Suprapubic skin (tissue), 4 donors: Measurements from ENCODE around the gene LCORL. TPM values are rescaled to one million over a fixed set of nuclear protein-coding genes. Genes with fewer than 3 reads are reported as not detected.

Experiments
- DNase-seq, 2 donors: peaks; one replicate each; pipeline ENCODE4 v3.0.0-alpha.2; 2019; ENCODE audit warnings: low spot score in 2 of 2
- H3K27ac ChIP-seq: fragments of 200-600 bp; sonication (generic); one replicate; pipeline ENCODE4 v1.5.1; 2019
- H3K27me3 ChIP-seq: fragments of 200-600 bp; sonication (generic); one replicate; pipeline ENCODE4 v1.5.1; 2019
- H3K36me3 ChIP-seq: fragments of 200-600 bp; sonication (generic); one replicate; pipeline ENCODE4 v1.5.1; 2019
- H3K4me1 ChIP-seq: fragments of 200-600 bp; sonication (generic); one replicate; pipeline ENCODE4 v1.5.1; 2019
- H3K4me3 ChIP-seq: fragments of 200-600 bp; sonication (generic); one replicate; pipeline ENCODE4 v1.5.1; 2019; ENCODE audit warnings: mild to moderate bottlenecking
- H3K9me3 ChIP-seq: fragments of 200-600 bp; sonication (generic); one replicate; pipeline ENCODE4 v1.5.1; 2019
- CTCF ChIP-seq, 2 donors: fragments of 200-600 bp in 1 of 2; fragments of 450-650 bp in 1 of 2; sonication (generic) in 1 of 2; IDR thresholded peaks; one replicate each; pipeline ENCODE4 v1.5.1; 2016 to 2019; ENCODE audit warnings: antibody characterized with exemption in 2 of 2, mild to moderate bottlenecking in 1 of 2, moderate library complexity in 1 of 2
- EP300 ChIP-seq: sonication (generic); formaldehyde crosslinking; IDR thresholded peaks from one replicate; pipeline ENCODE4 v1.6.1; 2017; ENCODE audit warnings: antibody characterized with exemption
- POLR2A ChIP-seq, 2 donors: fragments of 450-650 bp; IDR thresholded peaks; one replicate each; pipeline ENCODE4 v1.6.1; 2017; ENCODE audit warnings: antibody characterized with exemption in 2 of 2, mild to moderate bottlenecking in 2 of 2, moderate library complexity in 2 of 2
- POLR2AphosphoS5 ChIP-seq, 3 donors: sonication (generic); formaldehyde crosslinking; IDR thresholded peaks; one replicate each; pipeline ENCODE4 v1.6.1; 2017; ENCODE audit warnings: antibody characterized with exemption in 3 of 3
- WGBS: methylation state at CpG from one replicate; pipeline ENCODE4 v1.1.5; 2018; 5-methylcytosine and 5-hydroxymethylcytosine counted together
- total RNA-seq, 4 donors: library from RNA; depleted of rRNA; stranded (reverse); fragments of >200 nt; gene quantifications; one replicate each; pipeline ENCODE4 v1.1.0, GENCODE V29; 2016

Gene LCORL
- total RNA-seq, 4 donors from 2014 or later, result 14.9 to 26.4 (median 19.6) TPM

- 100% methylated on average over 5 of the region's 5 CpGs for WGBS
- H3K27ac ChIP-seq, result no peak overlapping the region
- TF ChIP-seq EP300, result no peak
- no peak for TF ChIP-seq POLR2AphosphoS5 (IDR thresholded peaks at IDR 0.05)
- TF ChIP-seq CTCF (IDR thresholded peaks at IDR 0.05), result no peak
- no peak for TF ChIP-seq POLR2A (IDR thresholded peaks at IDR 0.05)
- H3K9me3 ChIP-seq, result no peaks in the 10 kb centered on the region
- H3K4me1 ChIP-seq, result no peaks in the 10 kb centered on the region
- peaks cover 4% of the 10 kb centered on the region for H3K36me3 ChIP-seq
- no peak overlapping the region for H3K4me3 ChIP-seq
- no peaks in the 10 kb centered on the region for H3K27me3 ChIP-seq
- DNase-seq, result no peak
Observed at GRCh38 chr4:17924189-17924588, 97.4 kb downstream of the LCORL start.

GRCh38 chr4:17921451-17921850 lies 100.1 kb downstream of the LCORL start:
- DNase-seq, result no peak

GRCh38 chr4:17920681-17921080 lies 100.9 kb downstream of the LCORL start:
- H3K36me3 ChIP-seq, result no peaks in the 10 kb centered on the region
- DNase-seq, result no peak
- no peak for TF ChIP-seq POLR2A (IDR thresholded peaks at IDR 0.05)
- TF ChIP-seq POLR2AphosphoS5 (IDR thresholded peaks at IDR 0.05), result no peak
- no peak for TF ChIP-seq EP300
- no peak for TF ChIP-seq CTCF (IDR thresholded peaks at IDR 0.05)
- no peaks in the 10 kb centered on the region for H3K27me3 ChIP-seq
- H3K27ac ChIP-seq, result no peak overlapping the region
- no peaks in the 10 kb centered on the region for H3K9me3 ChIP-seq
- WGBS, result 94% methylated on average over 1 of the region's 1 CpG
- no peak overlapping the region for H3K4me3 ChIP-seq
- no peaks in the 10 kb centered on the region for H3K4me1 ChIP-seq

More at GRCh38 chr4:17921451-17921850, 100.1 kb downstream of the LCORL start:
- TF ChIP-seq EP300, result no peak
- no peak for TF ChIP-seq POLR2A (IDR thresholded peaks at IDR 0.05)
- TF ChIP-seq CTCF (IDR thresholded peaks at IDR 0.05), result no peak
- TF ChIP-seq POLR2AphosphoS5 (IDR thresholded peaks at IDR 0.05), result no peak
- Histone ChIP-seq H3K4me3 (no peak overlapping the region), H3K4me1 (no peaks in the 10 kb centered on the region), H3K9me3 (no peaks in the 10 kb centered on the region), H3K27me3 (no peaks in the 10 kb centered on the region), H3K27ac (no peak overlapping the region), H3K36me3 (peaks cover 4% of the 10 kb centered on the region)
- WGBS, result 87% methylated on average over 1 of the region's 1 CpG

- Histone ChIP-seq H3K4me1 (no peaks in the 10 kb centered on the region), H3K4me3 (no peak overlapping the region), H3K27me3 (no peaks in the 10 kb centered on the region), H3K9me3 (no peaks in the 10 kb centered on the region), H3K36me3 (peaks cover 6% of the 10 kb centered on the region), H3K27ac (no peak overlapping the region)
- no peak for DNase-seq
- no peak for TF ChIP-seq POLR2AphosphoS5 (IDR thresholded peaks at IDR 0.05)
- TF ChIP-seq POLR2A (IDR thresholded peaks at IDR 0.05), result no peak
- TF ChIP-seq CTCF (IDR thresholded peaks at IDR 0.05), result no peak
- no peak for TF ChIP-seq EP300
Observed at GRCh38 chr4:17915439-17915838, 106.1 kb downstream of the LCORL start.

- DNase-seq, result no peak
- peaks cover 6% of the 10 kb centered on the region for H3K36me3 ChIP-seq
- no peaks in the 10 kb centered on the region for H3K4me1 ChIP-seq
- 96% methylated on average over 9 of the region's 9 CpGs for WGBS
- no peaks in the 10 kb centered on the region for H3K27me3 ChIP-seq
- H3K4me3 ChIP-seq, result no peak overlapping the region
- TF ChIP-seq CTCF (IDR thresholded peaks at IDR 0.05) (no peak), POLR2A (IDR thresholded peaks at IDR 0.05) (no peak), EP300 (no peak), POLR2AphosphoS5 (IDR thresholded peaks at IDR 0.05) (no peak)
- no peaks in the 10 kb centered on the region for H3K9me3 ChIP-seq
- H3K27ac ChIP-seq, result no peak overlapping the region
Observed at GRCh38 chr4:17912011-17912410, 109.5 kb downstream of the LCORL start.
